HG03565 (cell line): Measurements from ENCODE around the gene TUB.

ENCODE experiments used
- ATAC-seq: cut with Tn5 transposase; IDR thresholded peaks from one replicate; pipeline ENCODE4 v1.9.1; 2021; ENCODE audit warnings: mild to moderate bottlenecking, moderate library complexity; ENCODE audit not compliant: unreplicated experiment

The TUB gene

GRCh38 chr11:8103909-8104308, 22.9 kb downstream of the TUB start:
- ATAC-seq = no peak

- ATAC-seq = no peak
These were observed 24.1 kb downstream of the TUB start for GRCh38 chr11:8105133-8105532.

GRCh38 chr11:8105666-8106065, 24.7 kb downstream of the TUB start:
- ATAC-seq = no peak

GRCh38 chr11:8106679-8107078, 25.7 kb downstream of the TUB start:
- ATAC-seq = no peak

- no peak for ATAC-seq
These were observed 26.6 kb downstream of the TUB start for GRCh38 chr11:8107642-8108041.

GRCh38 chr11:8108421-8108820, 27.4 kb downstream of the TUB start:
- no peak for ATAC-seq

GRCh38 chr11:8109675-8110074, 28.7 kb downstream of the TUB start:
- no peak for ATAC-seq

GRCh38 chr11:8110396-8110795, 29.4 kb downstream of the TUB start:
- no peak for ATAC-seq

GRCh38 chr11:8111636-8112035, 30.6 kb downstream of the TUB start:
- no peak for ATAC-seq

- ATAC-seq = no peak
These were observed 41.3 kb downstream of the TUB start for GRCh38 chr11:8122173-8122764.

- no peak for ATAC-seq
These were observed 45.8 kb downstream of the TUB start for GRCh38 chr11:8126649-8127289.

GRCh38 chr11:8127447-8127846, 46.4 kb downstream of the TUB start:
- ATAC-seq = no peak

- no peak for ATAC-seq
These were observed 57.5 kb downstream of the TUB start for GRCh38 chr11:8138526-8138925.

GRCh38 chr11:8149726-8150125, 68.7 kb downstream of the TUB start:
- ATAC-seq = no peak
